ENCODE results near the gene CCDC73.
"Not testable (repeated sequence)": the region's sequence is repeated elsewhere in the genome, so short reads cannot be mapped to it uniquely, and the experiment has no call there.

The CCDC73 gene

DNA sequence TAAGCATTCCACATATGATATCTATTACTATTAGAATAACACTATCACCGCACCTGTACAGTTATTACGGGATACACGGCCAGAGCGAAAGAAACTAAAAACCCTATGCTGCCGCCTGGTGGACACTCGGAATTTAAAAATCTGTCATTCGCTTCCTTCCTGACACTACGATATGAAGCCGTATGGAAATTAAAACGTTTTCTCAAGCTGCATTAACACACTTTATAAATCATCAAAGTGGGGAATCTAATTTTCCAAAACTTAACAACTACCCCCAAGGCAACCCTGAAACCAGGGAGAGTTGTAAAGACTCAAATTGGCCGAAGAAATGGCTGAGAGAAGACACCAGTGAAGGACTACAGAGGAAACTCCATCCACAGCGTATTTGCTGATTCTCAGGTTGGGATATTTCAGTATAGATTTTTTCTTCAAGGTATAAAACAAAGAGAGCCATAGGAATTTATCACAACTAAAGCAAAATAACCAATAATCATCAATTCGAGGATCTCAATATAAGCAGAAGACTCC, 1.4 kb downstream of the CCDC73 start:
- DNase-seq: peak; percentile 47 to 57

DNA sequence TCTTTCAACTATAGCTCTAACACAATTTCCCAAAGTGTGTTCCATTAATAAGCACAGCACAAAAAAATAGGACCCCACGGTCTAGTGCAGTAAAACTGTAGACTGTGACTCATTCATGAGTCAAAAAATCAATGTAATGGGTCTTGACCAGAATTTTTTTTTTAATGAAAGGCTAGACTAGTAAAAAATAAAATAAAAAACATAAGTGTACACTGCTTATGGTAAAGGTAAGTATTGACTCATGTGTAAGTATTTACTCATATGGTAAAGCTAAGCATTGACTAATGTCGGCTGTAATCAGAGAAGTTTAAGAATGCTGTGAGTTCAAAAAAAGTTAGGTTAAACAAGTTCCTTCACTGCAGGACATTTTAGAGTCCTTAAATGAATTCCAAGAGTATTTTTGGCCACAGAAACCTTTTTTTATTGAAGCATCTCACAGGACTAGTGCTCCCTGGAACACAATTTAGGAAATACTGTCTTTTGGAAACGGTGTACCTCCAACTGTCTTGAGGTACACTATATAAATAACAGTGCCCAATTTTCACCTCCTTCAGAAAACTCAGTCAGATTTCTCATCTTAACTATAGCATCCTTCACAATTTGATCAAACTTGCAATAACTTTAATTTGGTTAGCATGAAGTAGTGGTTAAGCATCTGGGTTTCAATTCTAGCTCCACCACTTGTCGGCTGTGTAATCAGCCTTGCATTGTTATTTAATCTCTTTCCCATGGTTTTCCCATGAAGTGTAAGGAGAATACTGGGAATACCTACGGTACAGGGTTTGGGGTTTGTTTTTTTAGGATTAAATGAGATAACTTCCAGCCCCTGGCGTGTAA, 2.1 kb downstream of the CCDC73 start:
- DNase-seq: no peak

DNA sequence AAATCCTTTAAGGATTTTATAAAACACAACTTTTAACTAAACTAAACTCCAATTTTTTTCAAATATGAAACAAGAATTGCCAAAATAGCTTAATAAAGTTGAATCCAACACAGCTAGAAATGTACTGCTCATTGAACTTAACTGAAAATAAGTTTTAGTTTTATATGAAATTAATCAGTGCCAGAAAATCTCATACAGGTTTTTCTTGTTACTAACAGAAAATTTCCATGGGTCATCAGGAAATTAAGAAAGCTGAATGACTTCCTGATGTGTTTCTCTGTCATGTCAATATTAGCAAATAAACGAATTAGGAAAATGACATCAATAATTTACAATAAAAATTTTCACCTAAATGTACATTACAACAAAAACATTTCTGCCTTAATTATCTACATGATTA, 3.5 kb downstream of the CCDC73 start:
- DNase-seq: no peak

DNA sequence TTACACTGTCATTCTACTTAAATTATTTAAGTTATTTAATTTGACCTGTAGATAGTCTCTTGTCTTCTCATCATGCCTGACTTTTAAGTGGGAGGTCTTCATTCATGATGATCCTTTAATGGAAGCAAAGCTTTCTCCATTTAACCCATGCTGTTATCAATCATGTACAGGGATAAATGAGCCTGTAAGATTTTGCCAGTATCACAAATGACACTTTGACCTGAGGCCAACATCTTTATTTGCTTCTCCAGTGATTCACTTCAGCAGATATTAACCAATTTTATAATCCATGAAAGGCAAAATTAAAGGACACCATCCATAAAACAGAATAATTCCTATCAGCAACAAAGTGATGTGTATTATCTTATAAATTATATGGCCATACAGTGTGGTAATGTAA, 7.7 kb downstream of the CCDC73 start:
- DNase-seq: no peak

DNA sequence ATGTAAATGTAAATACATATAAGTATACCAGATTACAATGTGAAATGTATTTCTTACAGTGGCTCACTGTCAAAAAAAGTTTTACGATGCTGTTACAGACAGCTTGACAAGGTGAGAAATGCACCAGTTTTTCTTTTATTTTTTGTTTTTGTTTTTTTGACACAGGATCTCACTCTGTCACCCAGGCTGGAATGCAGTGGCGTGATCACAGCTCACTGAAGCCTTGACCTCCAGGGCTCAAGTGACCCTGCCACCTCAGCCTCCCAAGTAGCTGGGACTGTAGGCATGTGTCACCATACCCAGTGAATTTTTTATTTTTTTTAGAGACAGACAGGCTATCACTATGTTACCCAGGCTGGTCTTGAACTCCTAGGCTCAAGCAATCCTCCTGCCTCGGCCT, 9.2 kb downstream of the CCDC73 start:
- no peak for DNase-seq

DNA sequence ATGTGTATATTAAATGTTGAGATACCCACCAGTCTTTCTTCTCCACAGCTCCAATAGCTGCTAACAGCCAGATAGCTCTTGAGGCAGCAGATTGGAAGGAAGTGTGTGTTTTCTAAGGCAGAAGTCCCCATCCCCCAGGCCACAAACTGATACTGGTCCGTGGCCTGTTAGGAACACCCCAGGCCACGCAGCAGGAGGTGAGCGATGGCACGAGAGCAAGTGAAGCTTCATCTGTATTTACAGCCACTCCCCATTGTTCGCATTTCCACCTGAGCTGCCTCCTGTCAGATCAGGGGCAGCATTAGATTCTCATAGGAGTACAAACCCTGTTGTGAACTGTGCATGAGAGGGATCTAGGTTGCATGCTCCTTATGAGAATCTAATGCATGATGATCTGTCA, 12.7 kb downstream of the CCDC73 start:
- no peak for DNase-seq

DNA sequence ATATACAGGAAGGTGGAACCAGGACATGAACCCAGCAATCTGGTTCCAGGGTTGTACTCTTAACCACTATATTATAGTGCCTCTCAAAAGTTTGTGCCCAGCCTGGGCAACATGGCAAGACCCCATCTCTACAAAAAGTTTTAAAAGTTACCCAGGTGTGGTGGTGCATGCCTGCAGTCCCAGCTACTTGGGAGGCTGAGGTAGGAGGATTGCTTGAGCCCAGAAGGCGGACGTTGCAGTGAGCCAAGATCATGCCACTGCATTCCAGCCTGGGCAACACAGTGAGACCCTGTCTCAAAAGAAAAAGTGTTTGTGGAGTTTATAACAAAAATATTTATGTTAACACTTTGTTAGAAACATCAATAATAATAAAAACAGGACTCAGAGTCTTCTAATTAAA, 13.6 kb downstream of the CCDC73 start:
- DNase-seq: not testable (repeated sequence)

DNA sequence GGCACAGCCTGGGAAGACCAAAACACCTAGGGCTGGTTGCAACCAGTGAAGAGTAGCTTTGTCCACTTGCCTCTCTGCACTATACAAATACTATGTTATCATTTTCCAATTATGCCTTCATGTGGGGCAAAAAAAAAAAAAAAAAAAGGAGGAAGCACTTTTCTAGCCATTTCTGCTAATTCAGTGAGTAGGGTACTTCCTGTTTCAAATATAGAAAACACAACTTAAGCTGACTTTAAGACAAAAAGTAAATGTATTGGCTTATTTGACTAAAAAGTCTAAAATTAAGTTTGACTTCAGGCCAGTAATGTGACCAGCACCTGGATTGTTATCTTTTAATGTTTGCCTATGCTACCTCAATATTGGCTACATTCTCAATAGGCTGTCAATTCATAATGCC, 15.3 kb downstream of the CCDC73 start:
- DNase-seq: no peak

DNA sequence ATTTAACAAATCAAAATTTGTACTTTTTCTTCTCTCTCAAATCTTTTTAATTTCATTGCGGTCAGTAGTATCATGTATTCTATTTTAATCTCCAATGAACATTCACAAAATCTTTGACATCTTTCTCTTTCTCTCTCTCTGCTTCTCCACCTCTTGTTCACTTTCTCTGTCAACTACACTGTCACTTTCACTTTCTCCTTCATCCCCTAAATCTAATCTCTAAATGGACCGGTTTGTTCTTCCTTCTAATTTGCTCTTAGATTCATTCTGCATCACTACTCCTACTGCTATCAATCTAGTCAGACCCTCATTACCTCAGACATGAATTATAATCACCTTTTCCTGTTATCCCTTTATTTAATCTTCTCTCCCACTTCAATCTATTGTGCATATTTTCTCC, 18.6 kb downstream of the CCDC73 start:
- no peak for DNase-seq

DNA sequence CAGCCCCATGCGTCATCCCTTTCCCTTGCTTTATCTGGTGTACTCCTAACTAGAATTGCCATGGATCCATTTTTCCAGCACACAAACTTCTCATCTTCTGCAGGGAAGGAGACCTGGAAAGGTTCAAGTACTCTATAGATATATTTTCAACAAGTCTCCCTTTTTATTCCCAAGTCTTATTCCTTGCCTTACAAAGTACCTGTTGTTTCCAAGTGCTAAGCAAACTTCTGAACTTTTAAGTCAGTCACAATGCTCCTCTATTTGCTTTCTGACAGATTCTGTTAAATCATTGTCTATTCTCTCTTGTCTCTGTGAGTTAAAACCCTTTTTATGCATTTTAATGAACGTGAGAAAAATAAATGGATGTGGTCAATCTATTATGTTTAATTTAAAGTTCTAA, 20.4 kb downstream of the CCDC73 start:
- no peak for DNase-seq

DNA sequence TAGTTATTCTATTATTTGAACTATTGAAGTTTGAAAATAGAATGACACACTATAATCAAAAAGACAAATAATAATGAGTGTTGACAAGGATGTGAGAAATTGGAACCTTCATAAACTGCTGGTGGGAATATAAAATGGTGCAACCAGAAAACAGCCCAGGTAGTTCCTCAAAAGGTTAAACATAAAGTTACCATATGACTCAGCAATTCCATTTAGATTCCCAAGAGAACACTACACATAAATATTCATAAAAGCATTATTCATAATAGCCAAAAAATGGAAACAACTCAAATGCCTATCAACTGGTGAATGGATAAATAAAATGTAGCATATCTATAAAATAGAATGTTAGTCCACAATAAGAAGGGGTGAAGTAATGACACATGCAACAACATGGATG, 21.7 kb downstream of the CCDC73 start:
- no peak for DNase-seq

DNA sequence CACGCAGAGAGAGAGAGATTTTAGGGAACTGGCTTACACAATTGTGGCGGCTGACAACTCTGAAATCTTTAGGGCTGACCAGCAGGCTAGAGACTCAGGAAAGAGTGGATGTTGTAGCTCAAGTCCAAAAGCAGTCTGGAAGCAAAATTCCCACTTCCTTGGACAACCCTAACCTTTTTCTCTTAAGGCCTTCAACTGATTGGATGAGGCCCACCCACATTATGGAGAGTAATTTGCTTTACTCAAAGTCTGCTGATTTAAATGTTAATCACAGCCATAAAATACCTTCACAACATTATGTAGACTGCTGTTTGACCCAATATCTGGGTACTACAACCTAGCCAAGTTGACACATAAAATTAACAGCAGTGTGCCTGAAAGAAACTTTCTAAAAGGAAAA, 32.7 kb downstream of the CCDC73 start:
- not testable (repeated sequence) for DNase-seq

DNA sequence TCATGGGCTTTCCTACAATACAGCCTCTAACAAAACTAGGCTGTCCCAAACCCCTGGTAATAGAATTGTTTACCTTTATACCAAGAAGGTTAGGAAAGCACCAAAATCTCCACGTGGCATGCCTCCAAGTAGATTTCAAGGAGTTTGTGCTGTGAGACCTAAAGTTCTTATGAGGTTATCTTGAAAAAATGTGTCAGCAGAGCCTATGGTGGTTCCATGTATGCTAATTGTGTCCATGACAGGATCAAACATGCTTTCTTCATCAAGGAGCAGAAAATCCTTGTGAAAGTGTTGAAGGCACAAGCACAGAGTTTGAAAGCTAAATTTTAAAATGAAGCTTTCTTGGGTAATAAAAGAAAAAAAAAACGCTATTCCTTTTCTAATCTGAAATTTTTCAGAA, 36.2 kb downstream of the CCDC73 start:
- no peak for DNase-seq

DNA sequence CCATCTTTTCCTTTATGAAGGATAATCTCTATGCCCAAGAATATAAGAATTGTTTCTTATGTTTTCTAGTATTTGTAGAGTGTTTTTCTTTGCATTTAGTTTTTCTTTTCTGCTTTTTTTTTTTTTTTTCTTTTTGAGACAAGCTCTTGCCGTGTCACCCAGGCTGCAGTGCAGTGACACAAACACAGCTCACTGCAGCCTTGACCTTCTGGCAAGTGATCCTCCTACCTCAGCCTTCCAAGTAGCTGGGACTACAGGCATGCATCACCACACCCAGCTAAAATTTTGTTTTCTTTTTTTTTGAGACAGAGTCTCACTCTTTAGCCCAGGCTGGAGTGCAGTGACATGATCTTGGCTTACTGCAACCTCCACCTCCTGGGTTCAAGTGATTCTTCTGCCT, 41.3 kb downstream of the CCDC73 start:
- not testable (repeated sequence) for DNase-seq

DNA sequence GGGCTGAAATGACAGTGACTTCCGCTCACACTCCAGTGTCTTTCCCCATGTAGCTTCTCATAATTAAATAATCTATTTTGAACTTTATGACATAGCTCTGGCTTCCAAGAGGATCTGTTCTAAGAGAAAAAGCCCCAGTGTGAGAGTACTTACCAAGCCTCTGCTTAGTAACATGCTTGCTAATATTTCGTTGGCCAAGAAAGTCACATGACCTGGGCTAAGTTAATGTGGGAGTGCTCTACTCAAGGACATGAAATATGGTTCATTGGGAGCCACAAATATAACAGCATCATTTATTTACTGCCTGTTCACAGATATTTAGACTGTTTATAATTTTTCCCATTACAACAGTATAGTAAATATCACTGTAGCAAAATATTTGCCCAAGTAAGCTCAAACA, 42.5 kb downstream of the CCDC73 start:
- no peak for DNase-seq

DNA sequence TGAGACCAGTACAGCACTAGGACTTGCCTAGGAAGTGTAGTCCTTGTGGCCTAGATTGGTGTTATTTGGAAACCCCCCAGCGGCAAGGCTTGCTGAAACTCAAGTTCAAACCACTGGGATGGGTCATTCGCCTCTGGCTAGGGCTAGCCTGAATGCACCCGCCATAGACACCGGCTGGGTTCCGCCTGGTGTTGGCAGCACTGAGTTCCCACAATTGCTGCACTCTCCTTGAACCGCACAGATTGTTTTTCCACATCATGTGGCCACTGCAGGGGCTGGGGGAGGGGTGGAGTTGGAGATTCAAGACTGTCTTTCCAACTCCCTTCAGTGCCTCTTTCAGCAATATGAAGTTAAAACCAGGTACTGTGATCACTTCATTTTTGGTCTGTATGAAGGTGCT, 43.1 kb downstream of the CCDC73 start:
- no peak for DNase-seq

DNA sequence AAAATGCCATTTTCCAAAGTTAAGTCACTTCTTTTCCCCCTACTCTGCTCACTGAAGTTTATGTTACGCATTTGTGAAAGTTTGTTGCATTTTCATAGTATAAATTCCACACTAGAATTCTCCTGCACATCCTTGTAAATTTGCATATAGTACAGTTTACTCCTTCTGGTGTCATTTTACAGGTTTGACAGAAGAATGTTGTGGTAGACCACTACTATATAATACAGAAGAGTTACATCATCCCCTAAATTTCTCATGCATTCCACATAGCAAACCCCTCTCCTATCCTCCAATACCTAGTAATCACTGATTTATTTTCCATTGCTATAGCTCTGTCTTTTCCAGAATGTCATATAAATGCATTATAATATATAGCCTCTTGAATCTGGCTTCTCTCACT, 64.5 kb downstream of the CCDC73 start:
- no peak for DNase-seq

DNA sequence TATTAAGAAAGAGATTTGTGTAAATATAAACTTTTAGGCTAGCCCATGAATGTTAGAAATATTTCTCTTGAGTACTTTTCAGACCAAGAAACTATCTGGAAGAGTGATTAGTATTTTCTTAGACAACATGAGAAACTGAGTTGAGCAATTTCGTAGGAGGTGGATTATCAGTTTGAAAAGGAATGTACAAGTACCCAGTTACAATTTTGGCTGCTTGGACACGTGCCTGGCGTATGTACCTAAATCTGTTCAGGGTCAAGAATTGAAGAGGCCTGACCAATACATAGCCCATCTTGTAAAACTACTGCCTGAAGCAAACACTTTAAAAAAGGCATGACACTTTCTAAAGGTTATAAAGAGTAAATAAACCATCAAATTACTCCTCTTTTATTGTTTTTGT, 71.1 kb downstream of the CCDC73 start:
- no peak for DNase-seq

DNA sequence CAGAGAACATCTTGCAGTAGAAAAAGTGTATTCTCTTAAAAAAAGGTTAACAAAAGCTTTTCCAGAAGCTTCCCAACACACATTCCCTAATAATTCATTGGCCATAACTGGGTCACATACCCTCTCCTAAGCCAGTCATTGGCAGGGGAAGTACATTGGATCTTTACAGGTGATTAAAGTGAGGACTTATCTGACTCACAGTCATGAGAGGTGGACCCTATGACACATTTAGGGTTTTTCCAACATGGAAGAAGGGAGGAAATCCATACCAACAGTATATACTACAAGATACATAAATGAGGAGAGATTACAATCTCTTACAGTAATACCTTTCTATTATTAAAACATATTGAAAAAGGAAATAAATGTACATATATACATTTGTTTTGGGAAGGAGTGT, 72.2 kb downstream of the CCDC73 start:
- DNase-seq: no peak

DNA sequence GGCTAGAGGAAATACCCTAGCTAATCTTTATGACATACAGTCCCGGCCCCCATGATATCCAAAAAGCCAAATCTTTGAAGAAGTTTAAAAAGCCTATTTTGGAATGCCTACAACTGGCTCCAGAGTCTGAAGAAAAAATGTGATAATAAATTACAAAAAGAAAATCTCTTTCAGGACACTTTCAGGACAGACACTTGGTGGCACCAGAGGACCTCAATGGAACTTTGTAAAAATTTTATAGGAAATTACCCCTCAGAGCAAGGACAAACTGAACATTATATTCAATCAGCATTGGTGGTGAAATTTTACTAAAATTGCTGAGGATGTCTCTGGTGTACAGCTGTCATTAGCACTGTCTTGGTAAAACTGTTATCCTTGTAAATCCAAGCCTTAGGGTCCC, 81.0 kb downstream of the CCDC73 start:
- no peak for DNase-seq

DNA sequence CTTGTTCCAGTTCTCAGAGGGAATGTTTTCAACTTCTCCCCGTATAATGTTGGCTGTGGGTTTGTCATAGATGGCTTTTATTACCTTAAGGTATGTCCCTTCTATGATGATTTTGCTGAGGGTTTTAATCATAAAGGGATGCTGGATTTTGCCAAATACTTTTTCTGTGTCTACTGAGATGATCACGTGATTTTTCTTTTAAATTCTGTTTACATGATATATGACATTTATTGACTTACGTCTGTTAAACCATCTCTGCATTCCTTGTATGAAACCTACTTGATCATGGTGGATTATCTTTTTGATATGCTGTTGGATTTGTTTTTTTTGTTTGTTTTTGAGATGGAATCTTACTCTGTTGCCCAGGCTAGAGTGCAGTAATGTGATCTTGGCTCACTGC, 85.5 kb downstream of the CCDC73 start:
- DNase-seq: not testable (repeated sequence)

DNA sequence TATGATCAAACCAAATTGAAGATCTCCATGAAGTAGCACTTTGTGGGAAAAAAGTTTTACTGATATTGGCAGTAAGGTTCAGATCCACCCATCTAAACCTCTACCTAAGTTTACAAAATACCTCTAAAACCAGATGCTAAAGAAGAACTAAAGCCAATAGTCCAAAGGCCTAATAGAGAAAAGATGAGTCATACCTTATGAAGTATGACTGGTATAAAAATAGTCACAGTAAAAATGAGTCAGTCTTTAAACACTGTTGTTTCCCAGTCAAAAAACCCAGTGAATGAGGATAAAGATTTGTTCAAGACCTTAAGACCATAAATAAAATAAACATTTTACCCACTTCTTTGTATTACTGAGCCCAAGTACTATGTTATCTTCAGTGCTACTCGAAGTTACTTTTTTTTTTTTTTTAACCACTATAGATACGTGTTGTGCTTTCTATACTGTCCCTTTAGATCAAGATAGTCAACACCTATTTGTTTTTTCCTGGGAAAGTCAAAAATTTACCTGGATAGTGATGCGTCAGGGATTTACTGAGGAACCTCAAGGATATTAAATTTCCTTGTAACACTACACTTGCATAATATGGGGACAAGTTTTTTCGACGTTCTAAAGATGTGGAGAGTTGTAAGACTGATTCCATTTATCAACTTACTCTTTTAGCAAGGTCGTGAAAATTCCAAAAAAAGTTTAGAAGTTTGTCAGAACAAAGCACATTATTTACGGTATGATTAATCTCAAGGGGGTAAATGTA, 87.3 kb downstream of the CCDC73 start:
- DNase-seq: no peak

DNA sequence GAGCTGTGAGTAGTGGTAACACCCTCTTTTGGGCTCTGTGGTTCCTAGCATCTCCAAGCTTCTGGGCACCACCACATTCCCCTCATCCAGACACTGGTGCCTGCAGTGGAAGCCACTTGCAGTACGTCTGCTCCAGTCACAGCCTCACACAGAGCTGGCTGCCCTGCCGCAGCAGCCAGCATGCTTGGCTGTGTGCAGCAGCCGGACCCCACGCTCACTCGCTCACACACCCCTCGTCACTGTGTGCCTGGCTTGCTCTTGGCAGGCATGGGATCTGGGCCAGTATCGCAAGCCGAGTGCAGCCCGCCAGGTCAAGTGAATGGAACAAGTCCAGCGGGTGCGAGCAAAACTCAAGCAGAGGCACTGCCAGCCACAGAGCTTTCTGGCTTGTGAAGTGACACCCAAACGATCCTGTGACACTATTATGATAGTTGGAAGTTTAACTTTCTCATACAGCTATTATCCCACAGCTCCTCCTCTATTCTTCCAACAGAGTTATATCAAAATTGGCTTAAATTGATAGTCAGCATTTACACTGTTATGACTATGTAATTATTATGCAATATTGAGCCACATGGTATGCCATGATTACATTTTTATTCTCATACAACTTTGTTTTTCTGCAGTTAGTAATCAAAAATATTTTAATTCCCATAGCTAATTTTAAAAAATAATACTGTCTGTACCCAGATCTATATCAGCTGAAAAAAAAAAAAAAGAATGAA, 89.0 kb downstream of the CCDC73 start:
- DNase-seq: no peak

DNA sequence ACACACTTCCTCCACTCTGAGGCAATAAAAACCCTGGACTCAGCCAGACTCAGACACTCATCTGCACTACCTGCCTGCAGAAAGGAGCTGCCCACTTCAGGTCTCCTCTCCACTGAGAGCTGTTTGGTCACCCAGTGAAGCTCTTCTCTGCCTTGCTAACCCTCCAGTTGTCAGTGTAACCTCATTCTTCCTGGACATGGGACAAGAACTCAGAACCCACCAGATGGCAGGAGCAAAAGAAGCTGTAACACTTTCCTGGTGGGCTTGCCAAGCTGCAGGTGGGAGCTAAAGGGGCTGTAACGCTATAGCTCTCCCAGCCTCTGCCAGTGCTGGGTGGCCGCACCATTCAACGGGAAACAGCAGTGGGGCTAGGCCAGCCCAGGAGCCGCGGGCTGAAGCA, 89.7 kb downstream of the CCDC73 start:
- DNase-seq: no peak
